Epithelial cell of esophagus (primary cell): ENCODE results near the gene TLE2.

Source experiments
- DNase-seq: peaks from one replicate; pipeline ENCODE4 v3.0.0; 2010; ENCODE audit warnings: low read depth
- H3K4me3 ChIP-seq: 2 replicates; pipeline ENCODE4 v1.5.1; 2011; ENCODE audit warnings: mild to moderate bottlenecking, low read length, control low read depth
- TF ChIP-seq, protein P1 (sequence below): IDR thresholded peaks from 2 replicates; pipeline ENCODE4 v1.5.1; 2011; ENCODE audit warnings: low read depth, mild to moderate bottlenecking, low read length, control low read depth, inconsistent platforms; ENCODE audit not compliant: insufficient read depth; ENCODE audit errors: missing control alignments

Gene TLE2

DNA sequence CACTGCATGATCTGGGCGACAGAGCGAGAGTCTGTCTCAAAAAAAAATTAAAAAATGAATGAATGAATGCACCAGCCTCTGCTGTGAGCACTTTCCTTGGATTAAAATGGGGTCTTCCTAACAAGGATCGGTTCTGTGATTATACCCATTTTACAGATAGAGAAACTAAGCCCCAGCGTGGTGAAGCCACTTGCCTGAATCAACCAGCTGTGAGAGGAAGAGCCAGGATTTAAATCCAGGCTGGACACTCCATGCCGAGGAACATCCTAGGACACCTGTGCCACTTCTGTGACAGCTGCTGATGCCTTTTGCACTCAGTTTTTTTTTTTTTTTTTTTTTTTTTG is 19.1 kb upstream of the TLE2 start:
- TF ChIP-seq, protein P1, sequence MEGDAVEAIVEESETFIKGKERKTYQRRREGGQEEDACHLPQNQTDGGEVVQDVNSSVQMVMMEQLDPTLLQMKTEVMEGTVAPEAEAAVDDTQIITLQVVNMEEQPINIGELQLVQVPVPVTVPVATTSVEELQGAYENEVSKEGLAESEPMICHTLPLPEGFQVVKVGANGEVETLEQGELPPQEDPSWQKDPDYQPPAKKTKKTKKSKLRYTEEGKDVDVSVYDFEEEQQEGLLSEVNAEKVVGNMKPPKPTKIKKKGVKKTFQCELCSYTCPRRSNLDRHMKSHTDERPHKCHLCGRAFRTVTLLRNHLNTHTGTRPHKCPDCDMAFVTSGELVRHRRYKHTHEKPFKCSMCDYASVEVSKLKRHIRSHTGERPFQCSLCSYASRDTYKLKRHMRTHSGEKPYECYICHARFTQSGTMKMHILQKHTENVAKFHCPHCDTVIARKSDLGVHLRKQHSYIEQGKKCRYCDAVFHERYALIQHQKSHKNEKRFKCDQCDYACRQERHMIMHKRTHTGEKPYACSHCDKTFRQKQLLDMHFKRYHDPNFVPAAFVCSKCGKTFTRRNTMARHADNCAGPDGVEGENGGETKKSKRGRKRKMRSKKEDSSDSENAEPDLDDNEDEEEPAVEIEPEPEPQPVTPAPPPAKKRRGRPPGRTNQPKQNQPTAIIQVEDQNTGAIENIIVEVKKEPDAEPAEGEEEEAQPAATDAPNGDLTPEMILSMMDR: no peak
- no peak overlapping the region for H3K4me3 ChIP-seq
- DNase-seq: no peak

DNA sequence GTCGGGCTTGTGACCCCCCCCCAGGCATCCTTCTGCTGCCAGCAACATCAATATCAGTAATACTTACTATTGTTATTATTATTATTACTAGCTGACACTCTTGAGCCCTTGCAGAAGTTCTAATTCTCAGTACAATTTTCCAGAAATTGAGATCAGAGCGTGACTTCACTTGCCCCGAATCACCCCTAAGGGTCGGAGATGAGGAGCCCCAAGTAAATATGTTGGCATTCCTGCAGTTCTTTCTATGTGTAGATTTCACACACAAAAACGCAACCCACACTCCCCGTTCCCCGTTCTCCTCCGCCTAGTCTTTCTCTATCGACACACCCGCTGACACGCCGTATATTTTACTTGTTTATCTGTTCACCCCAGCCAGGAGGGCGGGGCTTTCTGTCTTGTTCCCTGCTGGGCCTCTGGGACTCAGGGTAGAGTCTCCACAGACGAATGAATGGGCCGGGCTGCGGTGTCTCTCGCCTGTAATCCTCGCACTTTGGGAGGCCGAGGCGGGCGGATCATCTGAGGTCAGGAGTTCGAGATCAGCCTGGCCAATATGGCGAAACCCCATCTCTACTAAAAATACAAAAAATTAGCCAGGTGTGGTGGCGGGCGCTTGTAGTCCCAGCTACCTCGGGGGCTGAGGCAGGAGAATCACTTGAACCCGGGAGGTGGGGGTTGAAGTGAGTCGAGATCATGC is 18.6 kb upstream of the TLE2 start:
- DNase-seq: peak; percentile 78
- TF ChIP-seq, protein P1: no peak
- H3K4me3 ChIP-seq: peak overlapping the region; percentile 36

DNA sequence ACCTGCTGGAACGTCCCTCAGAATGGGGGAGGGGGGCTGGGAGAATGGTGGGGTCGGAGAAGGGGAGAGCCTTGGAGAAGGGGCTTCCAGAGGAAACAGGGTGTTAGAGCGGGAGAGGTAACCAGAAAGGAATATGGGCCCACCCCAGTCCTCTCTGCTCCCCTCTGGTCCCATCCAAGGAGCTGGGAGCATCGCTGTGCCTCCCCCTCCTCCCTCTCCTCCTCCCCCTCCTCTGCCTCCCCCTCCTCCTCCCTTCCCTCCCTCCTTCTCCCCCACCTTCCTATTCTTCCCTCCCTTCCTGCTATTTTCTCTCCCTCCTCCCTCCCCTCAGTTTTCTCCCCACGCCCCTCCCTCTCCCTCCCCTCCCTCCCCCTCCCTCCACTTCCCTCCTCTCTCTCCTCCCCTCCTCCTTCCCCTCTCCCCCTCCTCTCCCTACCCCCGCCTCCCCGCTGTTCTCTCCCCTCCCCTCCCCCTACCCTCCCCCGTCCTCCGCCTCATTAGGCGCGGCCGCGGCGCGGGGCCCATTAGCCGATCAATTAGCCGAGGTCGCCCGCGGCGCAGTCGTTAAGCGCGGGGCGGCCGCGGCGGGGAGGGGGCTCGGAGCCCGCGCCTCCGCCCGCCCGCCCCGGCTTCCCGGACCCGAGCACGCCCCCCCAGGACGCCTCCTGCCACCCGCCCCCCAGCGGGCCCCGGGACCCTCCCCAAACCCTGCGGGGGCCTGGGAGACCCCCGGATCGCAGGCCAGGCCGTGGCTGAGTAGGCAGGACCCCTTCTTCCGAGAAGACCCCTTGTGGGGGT is 17.8 kb upstream of the TLE2 start:
- peak overlapping the region; percentile 36 for H3K4me3 ChIP-seq
- no peak for DNase-seq
- TF ChIP-seq, protein P1: no peak

DNA sequence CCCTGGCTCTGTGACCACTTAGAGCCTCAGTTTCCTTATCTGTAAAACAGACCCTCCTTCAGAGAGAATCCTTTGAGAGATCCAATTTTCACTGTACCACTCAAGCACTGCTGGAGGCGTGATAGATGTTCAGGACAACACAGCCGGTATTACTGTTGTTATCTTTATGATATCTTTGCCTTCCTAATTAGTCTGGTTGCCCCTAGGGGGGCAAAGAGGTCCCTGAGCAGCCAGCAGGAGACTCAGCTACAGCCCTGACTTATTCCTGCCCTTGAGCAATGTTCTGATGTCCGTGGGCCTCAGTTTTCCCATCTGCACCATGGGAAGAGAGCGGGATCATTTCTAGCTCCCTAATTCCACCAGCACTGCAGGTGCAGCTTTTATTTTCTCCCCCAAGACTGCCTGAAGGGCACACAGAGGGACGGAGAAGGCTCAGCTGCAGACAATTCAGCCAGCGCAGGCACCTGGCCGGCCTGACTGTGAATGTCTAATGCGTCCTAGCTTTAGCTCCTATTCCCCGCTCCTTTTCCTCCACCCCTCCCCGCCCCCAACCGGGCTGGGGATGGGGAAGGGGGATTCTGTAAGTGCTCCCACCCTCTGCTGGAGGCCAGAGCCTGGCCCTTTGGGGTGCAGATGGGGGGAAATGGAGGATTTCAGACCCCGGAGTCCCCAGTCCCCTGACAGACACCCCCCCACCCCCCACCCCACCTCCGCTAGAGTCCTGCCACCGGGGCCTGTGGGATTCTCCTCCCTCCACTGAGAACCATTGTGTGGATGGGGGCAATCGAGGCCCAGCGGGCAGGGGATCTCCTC is 17.0 kb upstream of the TLE2 start:
- TF ChIP-seq, protein P1: no peak
- no peak overlapping the region for H3K4me3 ChIP-seq
- DNase-seq: no peak

DNA sequence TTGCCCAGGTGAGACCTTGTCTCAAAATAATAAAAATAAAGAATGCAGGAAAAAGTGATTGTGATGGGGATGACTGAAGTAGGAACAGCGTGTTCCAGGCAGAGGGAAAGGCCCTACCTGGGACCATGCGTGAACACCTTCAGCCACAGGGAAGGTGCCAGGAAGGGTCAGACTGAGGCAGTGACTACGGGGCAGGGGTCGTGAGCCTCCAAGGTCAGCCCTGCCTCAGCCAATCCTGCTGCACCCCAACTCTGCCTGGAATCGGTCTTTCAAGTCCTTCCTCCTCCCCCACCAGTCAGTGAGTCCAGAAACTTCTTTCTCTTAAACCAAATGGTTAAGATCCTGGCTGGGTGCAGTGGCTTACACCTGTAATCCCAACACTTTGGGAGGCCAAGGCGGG is 16.1 kb upstream of the TLE2 start:
- no peak overlapping the region for H3K4me3 ChIP-seq
- TF ChIP-seq, protein P1: no peak
- DNase-seq: no peak

DNA sequence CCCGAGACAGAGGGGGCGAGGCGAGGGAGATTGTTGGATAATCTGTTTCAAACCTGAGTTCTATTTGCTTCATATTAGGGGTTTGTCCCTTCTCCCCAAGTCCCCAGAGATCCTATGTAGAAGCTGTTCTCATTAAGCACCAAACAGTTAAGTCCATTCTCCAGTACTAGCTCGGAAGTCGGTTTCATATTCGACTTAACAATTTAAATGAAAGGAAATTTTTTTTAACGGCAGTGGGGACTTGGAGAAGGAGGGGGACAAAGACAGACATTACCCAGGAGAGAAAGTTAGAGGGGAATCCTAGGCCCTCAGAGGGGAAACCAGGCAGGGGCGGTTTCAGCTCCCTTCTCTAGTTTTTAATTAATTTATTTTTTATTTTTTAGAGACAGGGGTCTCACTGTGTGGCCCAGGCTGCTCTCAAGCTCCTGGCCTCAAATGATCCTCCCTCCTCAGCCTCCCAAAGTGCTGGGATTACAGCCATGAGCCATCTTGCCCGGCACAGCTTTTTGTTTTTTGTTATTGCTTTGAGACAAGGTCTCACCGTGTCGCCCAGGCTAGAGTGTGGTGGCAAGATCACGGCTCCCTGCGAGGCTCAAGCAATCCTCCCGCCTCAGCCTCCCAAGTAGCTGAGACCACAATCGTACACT is 13.7 kb upstream of the TLE2 start:
- DNase-seq: no peak
- TF ChIP-seq, protein P1: no peak
- no peak overlapping the region for H3K4me3 ChIP-seq
